GM19463 (cell line): ENCODE data around the gene ALDH3B2.
"Not testable (repeated sequence)": the region's sequence is repeated elsewhere in the genome, so short reads cannot be mapped to it uniquely, and the experiment has no call there.

Experiments used
- ATAC-seq: cut with Tn5 transposase; IDR thresholded peaks from one replicate; pipeline ENCODE4 v1.9.1; 2021; ENCODE audit warnings: mild to moderate bottlenecking, moderate library complexity; ENCODE audit not compliant: unreplicated experiment

Gene ALDH3B2

DNA sequence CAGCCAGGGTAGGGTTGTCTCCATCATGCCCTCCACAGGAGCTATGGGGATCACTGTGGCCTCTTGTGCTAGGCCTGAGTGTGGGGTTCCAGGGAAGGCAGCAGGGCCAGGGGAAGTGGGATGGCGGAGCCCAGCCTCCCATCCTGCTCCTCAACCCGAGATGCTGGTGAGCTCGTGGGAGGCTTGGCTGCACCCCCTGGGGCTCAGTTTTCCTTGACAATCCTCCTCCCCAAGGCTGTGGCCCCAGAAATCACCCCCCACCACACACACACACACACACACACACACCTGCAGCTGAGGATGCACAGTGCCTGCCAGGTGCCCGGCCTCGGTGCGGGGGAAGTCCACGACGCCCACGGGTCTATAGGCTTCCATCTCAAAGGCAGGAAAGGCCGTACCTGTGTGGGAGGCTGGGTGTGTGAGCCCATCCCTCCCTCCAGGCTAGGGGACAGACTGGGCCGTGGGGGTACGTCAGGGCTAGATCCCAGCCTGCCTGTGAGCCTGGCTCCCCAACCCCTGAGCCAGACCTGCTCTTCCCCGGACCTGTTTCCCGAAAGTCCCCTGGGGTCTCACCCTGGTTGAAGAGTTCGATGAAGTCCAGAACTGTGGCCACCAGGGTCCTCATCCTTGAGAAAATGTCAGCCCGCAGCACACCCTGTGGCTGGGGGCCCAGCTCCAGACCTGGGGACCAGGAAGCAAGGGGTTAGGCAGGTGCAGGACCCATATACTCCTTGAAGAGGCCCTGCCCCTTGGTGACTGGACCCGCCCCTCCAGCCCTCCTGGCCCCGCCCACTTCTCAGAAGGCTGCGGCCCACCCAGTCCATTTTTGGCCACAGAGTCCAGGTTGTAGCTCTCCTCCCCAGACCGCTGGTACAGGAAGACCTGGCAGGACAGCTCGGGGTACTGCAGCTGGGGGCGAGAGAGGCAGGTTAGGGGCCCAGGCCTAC is 29.7 kb downstream of the ALDH3B2 start:
- ATAC-seq = no peak

DNA sequence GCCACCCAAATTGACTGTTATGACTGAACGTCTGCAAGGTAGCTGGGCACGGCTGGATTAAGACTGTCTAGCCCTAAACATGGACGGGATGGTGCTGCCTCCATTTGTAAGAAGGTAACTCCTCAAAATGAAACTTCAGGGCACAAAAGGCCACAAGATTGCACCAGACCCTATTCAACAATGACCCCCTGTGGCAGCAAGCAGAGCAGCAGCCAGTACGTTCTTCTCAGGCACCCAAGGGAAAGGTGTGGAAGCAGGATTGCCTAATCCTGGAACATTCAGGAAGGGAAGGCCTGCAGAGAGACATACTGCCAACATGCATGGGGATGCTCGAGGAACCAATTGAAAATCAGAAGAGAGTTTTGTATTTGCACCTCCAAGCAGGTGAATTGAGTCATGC is 30.4 kb downstream of the ALDH3B2 start:
- ATAC-seq = no peak

DNA sequence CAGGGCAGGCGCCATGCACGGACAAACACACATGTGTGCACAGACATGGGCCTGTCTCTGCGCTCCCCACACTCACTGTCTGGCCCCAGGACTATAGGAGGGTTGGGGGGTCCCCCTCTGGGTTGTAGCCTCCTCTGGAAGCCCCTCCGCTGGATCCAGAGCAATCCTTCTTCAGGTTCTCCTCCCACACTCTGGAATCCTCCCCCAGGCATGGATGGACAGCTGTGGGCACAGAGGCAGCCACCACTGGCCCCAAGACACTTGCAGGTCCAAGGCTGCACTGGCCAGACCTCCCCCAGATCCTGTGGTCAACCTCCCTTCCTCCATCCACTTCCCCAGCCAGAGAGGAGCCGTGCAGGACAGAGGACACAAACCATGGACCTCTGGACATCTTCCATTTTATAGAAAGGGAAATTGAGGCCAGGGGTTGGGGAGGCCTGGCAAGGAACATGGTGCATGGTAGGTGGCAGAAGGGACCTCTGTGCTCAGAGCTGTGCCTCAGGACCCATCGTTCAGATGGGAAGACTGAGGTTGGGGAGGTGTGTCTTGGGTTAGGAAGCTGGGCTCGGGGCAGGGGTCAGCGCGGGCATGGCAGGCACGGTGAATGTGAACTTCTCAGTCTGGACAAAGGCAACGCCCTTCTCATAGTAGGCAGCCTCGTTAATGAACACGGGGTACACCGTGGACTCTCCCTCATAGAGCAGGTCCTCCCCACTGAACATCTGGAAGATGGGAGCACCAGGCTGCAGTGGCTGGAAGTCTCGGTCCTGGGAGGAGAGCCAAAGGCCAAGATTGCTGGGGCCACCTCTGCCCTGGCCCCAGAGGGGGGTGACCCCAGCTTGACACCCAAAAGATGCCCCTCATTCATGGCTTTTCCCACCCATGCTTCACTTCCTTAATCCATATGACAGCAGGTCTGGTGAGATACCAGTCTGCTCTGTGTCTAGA is 32.0 kb downstream of the ALDH3B2 start:
- ATAC-seq = no peak

DNA sequence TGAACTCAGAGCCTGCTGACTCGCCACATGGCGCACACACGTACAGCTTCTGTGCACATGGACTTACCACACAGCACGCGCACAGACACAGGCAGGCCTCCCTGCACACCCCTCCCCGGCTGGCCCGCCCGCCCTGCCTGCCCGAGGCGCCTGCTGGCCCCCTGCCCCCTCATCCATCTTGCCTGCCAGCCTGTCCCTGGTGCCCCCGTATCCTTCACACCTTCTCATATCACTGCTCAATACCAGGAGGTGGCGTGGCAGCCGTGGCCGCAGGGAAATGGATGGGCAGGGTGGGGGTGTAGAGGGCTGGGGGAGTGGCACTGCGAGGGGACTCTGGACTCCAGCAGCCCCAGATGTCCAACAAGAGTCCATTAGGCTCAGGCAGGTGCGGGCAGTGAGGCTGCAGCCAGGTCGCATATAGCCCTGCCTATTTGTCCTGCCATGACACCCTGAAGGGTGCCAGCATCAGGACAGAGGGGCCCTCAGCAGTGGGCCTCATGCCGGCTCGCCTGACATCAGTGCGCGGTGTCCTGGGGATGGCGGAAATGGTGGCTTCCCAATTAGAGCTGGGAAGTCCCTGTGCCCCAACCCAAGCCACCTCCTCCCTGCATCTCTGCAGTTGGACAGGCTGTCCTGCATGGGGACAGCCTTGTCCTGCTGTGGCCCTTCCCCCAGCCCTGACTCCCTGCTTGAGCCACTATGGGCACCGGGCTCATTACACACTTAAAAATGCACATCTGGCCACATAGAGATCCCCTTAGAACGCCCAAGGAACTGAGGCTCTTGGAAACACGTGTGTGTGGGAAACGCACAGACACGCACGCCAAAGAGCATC is 32.9 kb downstream of the ALDH3B2 start:
- ATAC-seq = no peak

DNA sequence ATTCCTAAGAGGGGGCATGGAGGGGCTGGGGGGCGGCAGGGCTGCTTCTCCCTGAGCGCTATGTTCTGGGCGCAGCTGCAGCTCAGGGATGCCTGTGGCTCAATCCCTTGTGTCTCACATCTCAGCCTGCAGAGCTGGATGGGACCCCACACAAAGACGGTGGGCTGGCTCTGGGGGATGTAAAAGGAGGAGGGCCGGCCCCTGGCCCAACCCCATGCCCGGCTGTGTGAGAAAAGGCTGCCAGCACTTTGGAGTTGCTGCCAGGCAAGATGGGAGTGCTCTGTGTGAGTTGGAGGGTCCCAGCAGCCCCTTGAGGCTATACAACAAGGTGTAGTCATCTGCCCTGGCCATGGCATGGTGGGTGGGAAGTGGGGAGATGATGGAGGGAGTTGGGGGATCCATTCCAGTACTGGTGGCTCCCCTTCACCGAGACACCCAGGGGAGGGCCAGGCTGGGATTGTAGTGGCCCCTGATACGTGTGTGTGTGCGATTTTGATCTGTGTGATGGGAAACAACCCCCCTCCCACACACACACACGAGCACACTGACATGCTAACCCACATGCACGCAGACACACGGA is 33.6 kb downstream of the ALDH3B2 start:
- ATAC-seq = no peak

DNA sequence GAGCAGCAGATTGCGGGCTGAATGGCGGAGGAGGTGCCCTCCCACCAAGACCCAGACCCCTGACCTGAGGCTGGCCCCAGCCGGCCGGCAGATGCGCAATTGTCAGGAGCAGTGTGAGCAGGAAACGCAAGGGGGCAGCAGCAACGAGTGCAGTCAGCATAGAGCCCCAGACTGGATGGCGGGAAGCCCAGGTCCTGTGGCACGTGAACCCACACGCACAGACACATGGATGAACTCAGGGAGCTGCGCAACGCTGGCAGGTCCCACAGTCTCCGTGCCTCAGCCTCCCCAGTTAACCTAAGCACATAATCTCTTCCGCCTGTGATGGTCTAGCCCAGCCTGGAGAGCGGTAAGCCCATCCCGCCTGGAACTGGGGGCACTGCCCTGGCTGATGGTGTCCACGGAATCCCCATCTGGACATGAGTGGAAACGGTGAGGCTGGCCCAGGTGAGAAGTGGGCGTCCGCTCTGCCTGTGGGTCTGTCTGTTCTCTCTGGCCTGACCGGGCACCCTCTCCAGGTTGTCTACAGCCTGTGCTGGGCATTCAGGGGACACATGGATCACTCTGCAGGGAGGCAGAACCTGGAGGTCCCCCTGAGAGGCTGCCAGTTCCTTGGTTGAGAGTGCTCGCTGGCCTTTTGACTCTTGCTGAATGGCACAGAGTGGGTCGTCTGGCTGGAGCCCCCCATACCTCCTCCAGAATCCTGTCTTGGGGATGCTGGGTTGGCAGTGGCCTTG is 34.2 kb downstream of the ALDH3B2 start:
- ATAC-seq = no peak

DNA sequence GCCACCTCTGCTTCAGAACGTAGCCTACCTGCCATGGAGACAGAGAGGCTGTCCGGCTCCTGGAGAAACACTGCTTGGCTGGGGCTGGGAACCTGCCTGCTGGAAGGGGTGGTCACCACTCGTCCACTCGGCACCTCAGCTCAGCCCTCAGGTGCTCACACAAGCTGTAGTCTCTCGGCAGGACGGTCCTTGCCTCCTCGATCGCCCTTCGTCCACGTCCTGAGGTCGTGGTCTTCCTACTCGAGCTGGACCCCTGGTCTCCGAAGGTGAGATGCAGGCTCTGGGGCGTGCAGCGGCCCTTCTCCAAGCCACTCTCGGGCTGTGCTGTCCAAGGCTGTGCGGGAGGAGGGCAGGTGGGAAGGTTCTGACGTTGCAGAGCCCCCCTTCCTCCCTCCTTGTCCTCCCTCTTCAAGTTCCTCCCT is 35.0 kb downstream of the ALDH3B2 start, which contains the start of gene TBX10:
TSS of gene TBX10 (minus strand) at position 326 of the 422 bp plus-strand sequence. CDS start at position 35, 291 bp downstream.
- ATAC-seq = no peak

DNA sequence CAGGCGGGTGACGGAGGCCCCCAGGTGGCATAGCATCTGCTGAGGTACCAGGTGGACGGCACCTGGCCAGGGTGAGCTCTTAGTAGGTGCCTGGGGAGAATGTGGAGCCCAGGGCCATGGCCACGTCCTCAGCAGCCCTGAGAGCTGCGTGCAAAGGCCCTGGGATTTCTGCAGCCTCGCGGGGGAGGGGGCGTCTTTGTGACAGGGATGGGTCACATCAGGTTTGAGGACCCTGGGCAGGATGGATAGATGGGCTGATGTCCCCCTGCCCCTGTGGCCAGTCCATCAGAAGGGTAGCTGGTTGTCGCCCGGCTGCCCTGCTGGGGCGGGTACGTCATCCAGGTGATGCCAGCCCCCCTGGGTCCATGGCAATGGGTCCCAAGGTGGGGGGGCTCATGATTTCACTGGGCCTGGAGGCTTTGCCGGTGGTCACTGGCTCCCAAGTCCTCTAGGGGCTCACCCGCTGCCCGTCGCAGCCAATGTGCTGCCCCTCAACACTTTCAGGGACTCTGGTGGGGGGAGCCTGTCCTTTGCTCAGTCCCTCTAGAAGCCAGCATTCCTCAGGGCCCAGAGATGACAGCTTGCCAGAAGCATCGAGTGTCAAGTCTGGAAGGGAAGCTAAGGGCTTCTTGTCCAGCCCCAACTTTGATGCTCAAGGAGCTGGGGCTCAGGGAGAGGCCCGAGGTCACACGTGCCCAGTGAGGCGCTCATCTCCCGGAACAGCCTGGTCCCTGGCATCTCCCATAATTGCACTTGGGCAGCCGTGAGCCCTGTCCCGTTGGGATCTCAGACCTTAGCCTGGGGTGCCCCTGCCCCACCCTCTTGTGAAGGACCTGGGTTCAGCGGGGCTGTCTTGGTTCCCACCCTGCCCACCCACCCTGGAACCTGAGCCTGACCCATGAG is 35.6 kb downstream of the ALDH3B2 start:
- no peak for ATAC-seq

DNA sequence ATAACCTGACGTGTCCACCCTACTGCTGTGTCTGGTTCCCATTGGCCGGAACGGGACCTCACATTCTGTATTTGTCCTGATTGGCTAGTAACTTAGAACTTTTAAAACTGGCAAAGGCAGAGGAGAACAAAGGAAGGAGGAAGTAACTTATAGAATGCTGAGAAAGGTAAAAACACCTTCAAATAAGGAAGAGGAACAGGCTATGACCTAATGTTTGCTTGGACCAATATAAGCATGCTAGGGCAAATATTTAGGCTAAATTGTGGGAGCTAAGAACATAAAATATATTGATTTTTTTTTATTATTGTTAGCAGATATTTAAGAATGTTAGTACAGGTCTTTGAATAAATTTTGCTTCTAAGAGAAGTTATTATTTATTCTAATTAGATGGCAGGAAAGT is 37.0 kb downstream of the ALDH3B2 start:
- not testable (repeated sequence) for ATAC-seq

DNA sequence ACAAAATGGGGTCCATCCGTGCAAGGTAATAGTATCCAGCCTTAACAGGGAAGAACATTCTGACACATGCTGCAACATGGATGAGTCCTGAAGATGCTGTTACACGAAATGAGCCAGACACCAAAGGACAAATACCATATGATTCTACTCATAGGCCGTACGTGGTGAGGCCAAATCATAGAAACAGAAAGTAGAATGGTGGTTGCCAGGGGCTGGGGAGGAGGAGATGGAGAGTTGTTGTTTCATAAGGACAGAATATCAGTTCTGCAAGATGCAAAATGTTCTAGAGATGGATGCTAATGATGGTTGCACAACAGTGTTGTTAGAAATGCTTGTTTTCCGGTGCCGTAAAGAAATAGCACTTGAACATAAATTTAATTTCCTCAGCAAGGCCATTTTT is 37.5 kb downstream of the ALDH3B2 start:
- ATAC-seq = no peak

DNA sequence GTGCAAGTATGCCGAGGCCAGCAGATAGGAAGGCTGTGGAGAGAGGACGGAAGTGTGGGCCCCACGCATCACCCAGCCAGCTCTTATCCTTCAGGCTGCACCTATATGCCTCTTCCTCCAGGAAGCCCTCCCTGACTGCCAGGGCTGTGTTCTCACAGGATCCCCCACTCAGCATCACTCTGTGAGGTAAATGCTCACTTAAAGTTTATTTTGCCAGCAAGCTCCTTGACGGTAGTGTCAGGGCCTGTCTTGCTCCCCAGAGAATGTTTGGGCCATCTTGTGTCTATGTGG is 39.2 kb downstream of the ALDH3B2 start:
- ATAC-seq = no peak

DNA sequence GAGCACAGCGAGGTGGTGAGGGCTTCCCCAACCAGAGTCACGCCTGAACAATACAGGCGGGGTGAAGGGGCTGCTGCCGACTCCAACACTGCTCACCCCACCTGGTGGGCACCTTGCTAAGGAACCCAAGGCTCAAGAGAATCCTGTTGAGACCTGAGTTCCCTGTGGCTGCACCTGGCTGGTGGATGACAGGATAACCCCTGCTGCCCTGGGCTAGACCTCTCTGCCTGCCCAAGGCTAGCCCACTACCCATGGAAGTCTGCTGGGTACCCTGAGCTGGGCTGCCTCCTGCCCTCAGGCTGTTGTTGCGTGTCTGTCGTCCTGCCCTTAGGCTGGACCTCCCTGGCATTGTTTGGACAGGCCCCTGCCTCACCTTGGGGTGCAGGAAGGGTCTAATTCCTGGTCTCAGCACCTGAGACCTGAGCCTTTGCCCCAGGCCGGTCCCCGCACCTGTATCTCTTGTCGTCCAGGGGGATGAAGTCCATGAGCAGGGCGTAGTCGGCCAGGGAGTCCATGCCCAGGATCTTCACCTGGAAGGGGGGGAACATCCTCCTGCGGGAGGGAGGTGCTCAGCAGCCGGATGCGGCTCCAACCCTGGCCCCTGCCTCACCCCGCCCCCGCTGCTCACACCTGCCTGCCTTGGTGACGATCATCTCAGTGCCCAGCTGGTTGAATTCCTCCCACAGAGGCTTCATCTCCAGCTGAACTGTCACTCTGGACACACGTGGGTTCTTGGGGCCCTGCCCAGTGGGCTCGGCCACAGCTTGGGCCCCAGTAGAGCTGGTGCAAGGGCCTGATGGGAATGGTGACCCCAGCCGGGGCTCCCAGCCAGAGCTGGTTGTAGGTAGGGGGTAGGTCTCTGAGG is 39.8 kb downstream of the ALDH3B2 start:
- no peak for ATAC-seq

DNA sequence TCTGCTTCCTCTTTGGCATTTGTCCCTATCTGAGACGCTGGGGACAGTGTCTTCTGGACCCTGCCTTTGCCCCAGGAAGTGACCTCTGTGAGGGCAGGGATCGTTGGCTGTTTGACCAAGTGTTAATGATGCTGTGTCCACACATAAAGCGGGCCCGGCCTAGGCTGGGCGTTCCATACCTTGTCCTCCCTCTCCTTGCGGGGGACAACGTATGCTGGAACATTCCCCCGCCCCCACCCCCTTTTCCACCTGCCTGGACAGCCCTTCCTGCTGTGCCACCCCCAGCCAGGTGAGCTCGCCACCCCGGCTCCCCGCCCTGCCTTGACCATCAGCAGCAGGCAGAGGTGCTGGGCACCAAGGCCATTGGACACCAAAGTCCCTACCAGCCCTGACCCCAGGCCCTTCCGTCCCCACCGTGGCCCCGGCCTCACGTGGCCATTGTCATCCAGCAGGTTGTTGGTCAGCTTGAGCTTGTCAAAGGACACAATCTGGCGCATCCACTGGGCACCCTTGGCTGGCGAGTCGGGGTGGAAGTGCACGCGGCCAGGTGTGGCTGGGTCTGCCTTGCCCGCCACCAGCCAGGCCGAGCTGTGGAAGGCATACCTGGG is 40.6 kb downstream of the ALDH3B2 start:
- no peak for ATAC-seq

DNA sequence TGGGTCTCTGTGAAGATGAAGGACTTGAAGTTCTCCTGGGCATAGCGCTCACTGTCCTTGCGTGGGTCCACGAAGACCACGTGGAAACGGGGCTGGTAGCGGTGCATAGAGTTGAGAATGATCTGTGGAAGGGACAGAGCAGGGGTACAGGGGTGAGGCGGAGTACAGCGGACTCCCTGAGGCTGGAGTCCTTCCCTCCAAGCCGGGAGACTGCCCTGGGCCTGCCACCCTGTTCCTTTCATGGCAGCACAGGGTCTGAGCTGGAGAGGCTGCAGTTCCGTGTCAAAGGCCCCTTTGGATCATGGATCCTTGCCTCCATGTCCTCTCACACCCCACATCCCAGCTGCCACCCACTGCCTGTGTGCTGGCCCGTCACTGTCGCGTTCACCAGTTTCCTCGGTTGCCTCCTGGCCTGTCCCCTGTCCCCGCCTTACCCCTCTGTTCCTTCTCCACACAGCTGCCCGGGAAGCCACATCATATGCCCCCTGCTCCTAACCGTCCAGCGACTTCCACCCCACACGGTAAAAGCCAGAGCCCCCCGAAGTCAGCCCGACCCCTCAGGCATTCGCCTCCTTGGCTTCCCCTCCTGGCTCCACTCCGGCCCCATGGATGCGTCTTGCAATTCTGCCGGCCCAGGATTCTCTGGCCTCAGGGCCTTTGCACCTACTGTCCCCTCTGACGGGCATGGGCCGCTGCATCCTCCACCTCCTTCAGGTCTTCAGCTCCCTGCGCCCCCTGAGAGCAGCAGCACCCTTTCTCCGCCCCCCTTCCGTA is 41.3 kb downstream of the ALDH3B2 start:
- no peak for ATAC-seq

DNA sequence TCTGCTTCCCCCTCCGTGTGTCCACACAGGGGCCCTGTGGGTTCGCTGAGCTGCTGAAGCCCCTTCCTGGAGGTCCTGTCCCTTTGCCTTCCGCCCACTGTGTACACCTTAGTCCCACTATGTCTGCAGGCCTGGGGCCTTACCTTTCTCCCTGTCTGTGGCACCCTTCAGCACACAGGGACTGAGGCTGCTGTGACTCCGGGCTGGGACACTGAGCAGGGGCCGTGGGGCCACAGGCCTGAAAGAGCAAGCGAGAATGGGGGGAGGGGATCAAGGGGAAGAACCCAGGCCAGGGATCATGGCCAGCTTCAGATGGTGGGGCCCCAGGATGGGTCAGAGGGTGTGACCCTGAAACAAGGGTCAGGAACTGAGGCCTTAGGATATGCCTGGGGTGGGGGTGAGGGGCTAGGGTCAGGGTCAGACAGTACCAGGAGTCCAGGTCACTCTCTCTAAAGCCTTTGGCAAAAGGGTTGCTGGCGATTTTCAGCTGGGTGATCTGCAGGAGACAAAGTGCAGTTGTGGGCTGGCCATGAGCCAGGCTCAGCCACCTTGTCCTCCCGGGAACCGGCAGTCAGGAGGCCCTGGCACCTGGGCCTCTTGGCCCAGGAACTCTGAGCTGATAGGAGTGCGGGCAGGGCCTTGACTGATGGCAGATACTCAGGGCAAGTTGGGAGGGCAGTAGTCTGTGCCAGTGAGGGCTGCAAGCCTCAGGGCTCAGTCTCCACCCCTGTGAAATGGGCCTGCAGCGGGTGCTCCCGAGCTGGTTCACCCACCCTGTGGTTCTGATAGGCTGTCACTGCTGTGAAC is 42.0 kb downstream of the ALDH3B2 start:
- no peak for ATAC-seq

DNA sequence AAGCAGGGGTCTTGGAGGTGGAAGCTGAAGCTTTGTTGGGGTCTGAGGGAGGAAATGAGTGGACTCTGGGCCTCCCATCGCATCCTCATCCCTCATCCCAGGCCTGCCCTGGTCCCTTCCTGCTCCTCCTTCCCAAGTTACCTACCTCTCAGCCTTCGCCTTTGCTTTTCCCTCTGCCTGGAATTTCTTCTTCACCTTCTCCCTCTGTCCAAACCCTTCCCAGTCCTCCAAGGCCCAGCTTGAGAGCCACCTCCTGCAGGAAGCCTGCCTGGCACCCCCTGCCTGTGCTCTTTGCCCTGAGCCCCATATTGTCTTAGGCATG is 42.6 kb downstream of the ALDH3B2 start:
- no peak for ATAC-seq
